Measurements from ENCODE around the gene CYP4F22. TPM values are rescaled to one million over a fixed set of nuclear protein-coding genes. Genes with fewer than 3 reads are reported as not detected.

CYP4F22 gene
- total and polyA plus RNA-seq, 2 donors from 2014 or later: 0.09 TPM; not detected in 1

GRCh38 chr19:15488489-15489226 lies 19.7 kb upstream of the CYP4F22 start:
- Histone ChIP-seq H3K4me1 (ENCODE audit: control insufficient read depth in 2 of 3, insufficient read depth in 2 of 3, low read depth in 1 of 3, low read length in 3 of 3) (no peaks in the 10 kb centered on the region), H3K36me3 (ENCODE audit: control insufficient read depth in 2 of 3, insufficient read depth in 3 of 3, low read length in 3 of 3) (no peaks in the 10 kb centered on the region), H3K4me3 (ENCODE audit: low read length in 3 of 3) (no peak overlapping the region), H3K27me3 (ENCODE audit: control insufficient read depth, insufficient read depth, low read length) (no peaks in the 10 kb centered on the region), H3K9ac (ENCODE audit: low read length in 3 of 3) (no peak overlapping the region), H3K27ac (ENCODE audit: low read depth in 2 of 2, low read length in 2 of 2) (no peak overlapping the region), H3K9me3 (ENCODE audit: control insufficient read depth in 2 of 3, insufficient read depth in 1 of 3, low read length in 3 of 3) (no peaks in the 10 kb centered on the region)
- TF ChIP-seq CTCF (IDR thresholded peaks at IDR 0.05; ENCODE audit: borderline replicate concordance, extremely low read depth, insufficient read depth): no peak
- FAIRE-seq (no peak), DNase-seq (no peak)
- intact Hi-C loops (cut with DNase I): no loop called here

GRCh38 chr19:15495151-15495550 lies 13.2 kb upstream of the CYP4F22 start:
- Histone ChIP-seq H3K27ac (ENCODE audit: low read depth in 2 of 2, low read length in 2 of 2) (no peak overlapping the region), H3K27me3 (ENCODE audit: control insufficient read depth, insufficient read depth, low read length) (no peaks in the 10 kb centered on the region), H3K9ac (ENCODE audit: low read length in 3 of 3) (no peak overlapping the region), H3K4me3 (ENCODE audit: low read length in 3 of 3) (no peak overlapping the region), H3K9me3 (ENCODE audit: control insufficient read depth in 2 of 3, insufficient read depth in 1 of 3, low read length in 3 of 3) (no peaks in the 10 kb centered on the region), H3K36me3 (ENCODE audit: control insufficient read depth in 2 of 3, insufficient read depth in 3 of 3, low read length in 3 of 3) (no peaks in the 10 kb centered on the region), H3K4me1 (ENCODE audit: control insufficient read depth in 2 of 3, insufficient read depth in 2 of 3, low read depth in 1 of 3, low read length in 3 of 3) (no peaks in the 10 kb centered on the region)
- intact Hi-C loops (cut with DNase I): no loop called here
- TF ChIP-seq CTCF (IDR thresholded peaks at IDR 0.05; ENCODE audit: borderline replicate concordance, extremely low read depth, insufficient read depth): no peak
- FAIRE-seq (no peak), DNase-seq (no peak)

- FAIRE-seq: no peak
- TF ChIP-seq CTCF (IDR thresholded peaks at IDR 0.05; ENCODE audit: borderline replicate concordance, extremely low read depth, insufficient read depth): no peak
These were observed 10.0 kb upstream of the CYP4F22 start for GRCh38 chr19:15498156-15498858.

More at GRCh38 chr19:15498156-15498858, 10.0 kb upstream of the CYP4F22 start:
- no peaks in the 10 kb centered on the region for H3K9me3 ChIP-seq (ENCODE audit: control insufficient read depth in 2 of 3, insufficient read depth in 1 of 3, low read length in 3 of 3)
- intact Hi-C loops (cut with DNase I): no loop called here
- H3K4me3 ChIP-seq (ENCODE audit: low read length in 3 of 3): no peak overlapping the region
- H3K36me3 ChIP-seq (ENCODE audit: control insufficient read depth in 2 of 3, insufficient read depth in 3 of 3, low read length in 3 of 3): no peaks in the 10 kb centered on the region
- H3K27me3 ChIP-seq (ENCODE audit: control insufficient read depth, insufficient read depth, low read length): no peaks in the 10 kb centered on the region
- peak in 1 of 5 donors; percentile 4 for DNase-seq
- no peak overlapping the region for H3K9ac ChIP-seq (ENCODE audit: low read length in 3 of 3)
- H3K27ac ChIP-seq (ENCODE audit: low read depth in 2 of 2, low read length in 2 of 2): no peak overlapping the region
- no peaks in the 10 kb centered on the region for H3K4me1 ChIP-seq (ENCODE audit: control insufficient read depth in 2 of 3, insufficient read depth in 2 of 3, low read depth in 1 of 3, low read length in 3 of 3)
